ENCODE results near the gene ORAI2. TPM values are rescaled to one million over a fixed set of nuclear protein-coding genes. Genes with fewer than 3 reads are reported as not detected.
"Not testable (repeated sequence)": the region's sequence is repeated elsewhere in the genome, so short reads cannot be mapped to it uniquely, and the experiment has no call there.

The ORAI2 gene
- total and polyA plus RNA-seq, 2 donors (not counting 3 experiments of a cell fraction or from before 2014, with no cell fraction given) = 84.1 to 99.1 TPM

DNA sequence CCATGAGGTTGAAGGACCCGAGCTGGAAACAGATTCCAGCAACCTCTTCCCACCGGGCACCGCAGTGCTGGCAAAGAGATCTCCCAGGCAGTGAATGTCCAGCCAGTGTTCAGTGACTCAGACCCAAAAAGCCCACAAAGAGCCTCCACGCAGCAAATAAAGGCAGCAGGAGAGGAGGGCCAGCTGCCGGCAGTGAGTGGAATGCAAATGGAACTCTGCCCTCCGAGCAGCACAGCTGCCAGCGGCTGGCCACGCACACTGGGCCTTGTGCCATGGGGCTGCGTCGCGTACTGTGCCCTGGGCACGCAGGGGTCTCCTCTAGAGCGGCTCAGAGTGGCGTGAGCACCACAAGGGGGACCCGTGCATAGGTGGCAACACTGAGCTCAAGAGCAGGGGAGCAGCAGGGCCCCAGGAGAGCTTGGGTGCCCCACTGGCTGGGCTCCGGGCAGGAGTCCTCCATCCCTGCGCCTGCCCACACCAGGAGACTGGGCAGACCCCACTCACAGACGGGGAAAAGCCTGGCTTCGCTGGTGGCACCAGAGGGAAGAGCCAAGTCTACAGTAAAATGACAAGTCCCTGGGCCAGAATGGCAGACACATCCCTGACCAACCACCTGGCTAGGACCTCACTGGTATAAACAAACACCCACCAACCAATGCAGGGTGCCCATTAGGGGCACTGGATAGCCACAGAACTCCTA, 41.5 kb downstream of the ORAI2 start:
- CTCF ChIA-PET; H3K9me1 ChIP-seq (replicated peaks; ENCODE audit: control insufficient read depth, extremely low read depth, insufficient read depth, low read length); H3K79me2 ChIP-seq (ENCODE audit: control insufficient read depth, insufficient read depth, low read length); H3K27ac ChIP-seq (ENCODE audit: insufficient read depth, low read depth, low read length); BruUV-seq (replicated peaks); dilution Hi-C loops (cut with MboI; ENCODE audit: extremely low pct_ligation_motif_present, low sequenced_read_pairs); H3K9me3 ChIP-seq (replicated peaks; ENCODE audit: control insufficient read depth, insufficient read depth, low read length); DNase-seq (ENCODE audit: low read depth, low spot score); H3K4me1 ChIP-seq (ENCODE audit: control insufficient read depth, extremely low read depth, insufficient read depth, low read length); FAIRE-seq; H3K4me2 ChIP-seq (ENCODE audit: insufficient read depth, low read length); H3K4me3 ChIP-seq (replicated peaks in 1 of 3; ENCODE audit: insufficient read depth in 1 of 3, low read depth in 1 of 3, low read length in 3 of 3); H2AFZ ChIP-seq (ENCODE audit: low read depth, low read length); H3K9ac ChIP-seq (replicated peaks; ENCODE audit: extremely low read depth, insufficient read depth, low read length); intact Hi-C loops (cut with micrococcal nuclease); H4K20me1 ChIP-seq (replicated peaks; ENCODE audit: control insufficient read depth, extremely low read depth, insufficient read depth, low read length); POLR2A ChIA-PET; H3K27me3 ChIP-seq (ENCODE audit: control insufficient read depth in 2 of 2, insufficient read depth in 2 of 2, low read length in 2 of 2): not testable (repeated sequence)
- H3K36me3 ChIP-seq (ENCODE audit: control insufficient read depth in 2 of 2, extremely low read depth in 1 of 2, insufficient read depth in 2 of 2, low read length in 2 of 2) = peaks cover 2 to 16% of the 10 kb centered on the region in 2 experiments

GRCh38 chr7:102478314-102479208, 45.2 kb downstream of the ORAI2 start, which contains the start of gene POLR2J:
POLR2J (minus strand) TSS chr7:102478922; CDS start chr7:102478860, 62 bp downstream.
- H3K27me3 ChIP-seq (ENCODE audit: control insufficient read depth in 2 of 2, insufficient read depth in 2 of 2, low read length in 2 of 2); FAIRE-seq; H3K27ac ChIP-seq (ENCODE audit: insufficient read depth, low read depth, low read length); H3K79me2 ChIP-seq (ENCODE audit: control insufficient read depth, insufficient read depth, low read length); intact Hi-C loops (cut with micrococcal nuclease); H3K9me3 ChIP-seq (replicated peaks; ENCODE audit: control insufficient read depth, insufficient read depth, low read length); dilution Hi-C loops (cut with MboI; ENCODE audit: extremely low pct_ligation_motif_present, low sequenced_read_pairs); H3K9me1 ChIP-seq (replicated peaks; ENCODE audit: control insufficient read depth, extremely low read depth, insufficient read depth, low read length); POLR2A ChIA-PET; H3K9ac ChIP-seq (replicated peaks; ENCODE audit: extremely low read depth, insufficient read depth, low read length); H4K20me1 ChIP-seq (replicated peaks; ENCODE audit: control insufficient read depth, extremely low read depth, insufficient read depth, low read length); H3K4me1 ChIP-seq (ENCODE audit: control insufficient read depth, extremely low read depth, insufficient read depth, low read length); H3K36me3 ChIP-seq (ENCODE audit: control insufficient read depth in 2 of 2, extremely low read depth in 1 of 2, insufficient read depth in 2 of 2, low read length in 2 of 2); H2AFZ ChIP-seq (ENCODE audit: low read depth, low read length); CTCF ChIA-PET: not testable (repeated sequence)
- peak within 1 kb of the TSS in 1 of 3 experiments; percentile 45 for H3K4me3 ChIP-seq (replicated peaks in 1 of 3; ENCODE audit: insufficient read depth in 1 of 3, low read depth in 1 of 3, low read length in 3 of 3)
- DNase-seq (ENCODE audit: low read depth, low spot score) = peak; percentile 78
- TSS peak; percentile 77 for BruUV-seq (replicated peaks)
- TF ChIP-seq POLR2AphosphoS5 (IDR thresholded peaks at IDR 0.05; ENCODE audit: insufficient read depth, low read depth, low read length) = peak; percentile 48
- peak; percentile 43 for TF ChIP-seq POLR2A (IDR thresholded peaks at IDR 0.05; ENCODE audit: low read depth, low read length)
- TF ChIP-seq CTCF (IDR thresholded peaks at IDR 0.05; ENCODE audit: extremely low read depth in 1 of 2, insufficient read depth in 1 of 2, low read depth in 1 of 2, low read length in 2 of 2) = peak in 1 of 2 donors; percentile 47
- H3K4me2 ChIP-seq (ENCODE audit: insufficient read depth, low read length) = peak within 1 kb of the TSS; percentile 47

DNA sequence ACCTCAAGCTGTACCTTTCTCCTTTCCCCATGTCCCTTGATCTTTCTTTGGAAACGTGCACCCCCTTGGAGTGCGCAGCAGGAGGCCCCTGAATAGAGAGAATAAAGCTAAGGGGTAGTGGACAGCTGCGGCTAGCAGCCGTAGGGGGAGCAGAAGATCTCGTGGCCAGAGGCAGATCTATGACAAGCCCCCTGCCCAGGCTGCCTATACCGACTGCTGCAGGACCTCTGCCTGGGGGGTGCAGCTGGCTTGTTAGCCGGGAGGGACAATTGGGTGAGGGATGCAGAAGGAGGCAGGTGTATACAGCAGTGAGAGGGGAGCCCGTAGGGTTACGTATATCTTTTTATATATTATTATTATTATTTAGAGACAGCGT, 45.8 kb downstream of the ORAI2 start:
- POLR2A ChIA-PET; H3K4me1 ChIP-seq (ENCODE audit: control insufficient read depth, extremely low read depth, insufficient read depth, low read length); H3K27me3 ChIP-seq (ENCODE audit: control insufficient read depth in 2 of 2, insufficient read depth in 2 of 2, low read length in 2 of 2); H2AFZ ChIP-seq (ENCODE audit: low read depth, low read length); intact Hi-C loops (cut with micrococcal nuclease); H3K9me1 ChIP-seq (replicated peaks; ENCODE audit: control insufficient read depth, extremely low read depth, insufficient read depth, low read length); H3K9ac ChIP-seq (replicated peaks; ENCODE audit: extremely low read depth, insufficient read depth, low read length); H4K20me1 ChIP-seq (replicated peaks; ENCODE audit: control insufficient read depth, extremely low read depth, insufficient read depth, low read length); H3K4me2 ChIP-seq (ENCODE audit: insufficient read depth, low read length); CTCF ChIA-PET; H3K79me2 ChIP-seq (ENCODE audit: control insufficient read depth, insufficient read depth, low read length); BruUV-seq (replicated peaks); dilution Hi-C loops (cut with MboI; ENCODE audit: extremely low pct_ligation_motif_present, low sequenced_read_pairs); H3K36me3 ChIP-seq (ENCODE audit: control insufficient read depth in 2 of 2, extremely low read depth in 1 of 2, insufficient read depth in 2 of 2, low read length in 2 of 2); H3K27ac ChIP-seq (ENCODE audit: insufficient read depth, low read depth, low read length); H3K4me3 ChIP-seq (replicated peaks in 1 of 3; ENCODE audit: insufficient read depth in 1 of 3, low read depth in 1 of 3, low read length in 3 of 3); H3K9me3 ChIP-seq (replicated peaks; ENCODE audit: control insufficient read depth, insufficient read depth, low read length); FAIRE-seq; DNase-seq (ENCODE audit: low read depth, low spot score): not testable (repeated sequence)

All from endothelial cell of umbilical vein (primary cell).